ENCODE measurements around the gene SYT1. TPM values are rescaled to one million over a fixed set of nuclear protein-coding genes. Genes with fewer than 3 reads are reported as not detected.

SYT1 gene
- total RNA-seq, 6 donors from 2014 or later = 0.52 to 0.67 (median 0.59) TPM; not detected in 3

- no peaks in the 10 kb centered on the region for H3K36me3 ChIP-seq
- H3K27me3 ChIP-seq = no peaks in the 10 kb centered on the region
- no peak overlapping the region for H3K4me3 ChIP-seq
- ATAC-seq (ENCODE audit: low FRiP score in 2 of 2) (no peak), DNase-seq (no peak)
- no peaks in the 10 kb centered on the region for H3K4me1 ChIP-seq
- H3K27ac ChIP-seq = no peak overlapping the region
- TF ChIP-seq POLR2A (IDR thresholded peaks at IDR 0.05) (no peak), CTCF (IDR thresholded peaks at IDR 0.05) (no peak), EP300 (IDR thresholded peaks at IDR 0.05) (no peak), POLR2AphosphoS5 (IDR thresholded peaks at IDR 0.05) (no peak)
- 92 to 94% methylated on average over 2 of the region's 2 CpGs for WGBS, 2 donors
- no peaks in the 10 kb centered on the region for H3K9me3 ChIP-seq
Measured at GRCh38 chr12:79085106-79085682, 220.6 kb downstream of the SYT1 start.

DNA sequence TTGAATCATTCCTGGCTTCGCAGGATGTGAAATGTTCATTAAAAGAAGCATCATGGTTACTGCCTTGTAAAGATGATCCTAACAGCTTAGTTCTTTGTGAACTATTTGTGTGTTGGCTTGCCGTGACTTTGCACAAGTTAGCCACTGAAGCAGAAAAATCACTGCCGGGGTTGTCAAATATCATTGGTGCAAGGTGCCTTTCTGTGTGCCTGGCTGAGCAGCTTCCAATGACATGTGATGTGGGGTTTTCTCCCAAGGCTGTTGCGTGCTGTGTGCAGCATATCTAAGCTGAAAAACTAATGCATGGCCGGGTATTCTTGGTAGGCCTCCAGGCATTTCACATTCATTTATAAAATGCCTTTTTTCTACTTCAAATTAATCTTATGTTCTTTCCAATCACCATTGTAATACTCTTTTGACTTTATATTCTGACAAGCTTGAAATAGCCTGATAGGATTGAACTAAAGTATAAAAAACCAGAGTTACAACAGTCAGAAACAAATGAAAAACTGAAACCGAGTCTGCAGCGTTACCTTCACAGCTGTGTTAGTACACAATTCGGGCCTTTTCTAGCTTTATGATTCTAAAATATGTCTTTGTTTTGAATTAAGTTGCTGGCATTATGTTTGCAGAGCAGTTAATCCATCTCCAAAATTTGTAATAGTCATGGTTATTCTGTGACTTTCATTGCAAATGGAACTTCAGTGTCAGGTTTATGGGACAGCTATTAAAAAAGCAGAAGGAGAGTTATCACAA is 222.1 kb downstream of the SYT1 start:
- Histone ChIP-seq H3K27ac (no peak overlapping the region), H3K9me3 (no peaks in the 10 kb centered on the region), H3K4me1 (no peaks in the 10 kb centered on the region), H3K4me3 (no peak overlapping the region), H3K27me3 (no peaks in the 10 kb centered on the region), H3K36me3 (no peaks in the 10 kb centered on the region)
- TF ChIP-seq EP300 (IDR thresholded peaks at IDR 0.05) (no peak), POLR2AphosphoS5 (IDR thresholded peaks at IDR 0.05) (no peak), CTCF (IDR thresholded peaks at IDR 0.05) (no peak), POLR2A (IDR thresholded peaks at IDR 0.05) (no peak)
- ATAC-seq (ENCODE audit: low FRiP score in 2 of 2) = no peak
- no peak for DNase-seq
- WGBS, 2 donors = 81 to 92% methylated on average over 8 of the region's 8 CpGs

DNA sequence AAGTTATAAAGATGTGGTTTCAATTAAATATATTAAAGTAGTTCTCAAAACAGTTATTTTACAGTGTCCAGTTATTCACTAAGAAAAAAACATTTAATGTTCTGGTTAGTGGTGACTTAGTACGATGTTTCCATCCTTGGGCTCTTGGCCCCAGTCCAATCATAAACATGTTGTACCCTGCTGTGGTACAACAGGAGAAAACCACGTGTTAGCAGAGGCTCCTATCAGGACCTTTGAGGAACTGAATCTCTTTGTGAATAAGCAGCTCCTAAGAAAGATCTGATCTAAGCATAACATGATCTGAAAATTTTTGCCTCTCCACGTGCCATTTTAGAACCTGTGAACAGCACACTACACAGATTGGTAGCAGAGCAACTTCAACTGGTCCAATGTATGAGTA is 234.0 kb downstream of the SYT1 start:
- Histone ChIP-seq H3K4me3 (no peak overlapping the region), H3K36me3 (no peaks in the 10 kb centered on the region), H3K9me3 (no peaks in the 10 kb centered on the region), H3K4me1 (no peaks in the 10 kb centered on the region), H3K27me3 (no peaks in the 10 kb centered on the region), H3K27ac (no peak overlapping the region)
- ATAC-seq (ENCODE audit: low FRiP score in 2 of 2) (no peak), DNase-seq (no peak)
- TF ChIP-seq CTCF (IDR thresholded peaks at IDR 0.05) (no peak), POLR2AphosphoS5 (IDR thresholded peaks at IDR 0.05) (no peak), POLR2A (IDR thresholded peaks at IDR 0.05) (no peak), EP300 (IDR thresholded peaks at IDR 0.05) (no peak)
- 49 to 52% methylated on average over 3 of the region's 3 CpGs for WGBS, 2 donors

GRCh38 chr12:79108962-79109361 is 244.4 kb downstream of the SYT1 start:
- Histone ChIP-seq H3K4me3 (no peak overlapping the region), H3K27ac (no peak overlapping the region)

More at GRCh38 chr12:79108962-79109361, 244.4 kb downstream of the SYT1 start:
- no peaks in the 10 kb centered on the region for H3K9me3 ChIP-seq
- 95 to 96% methylated on average over 2 of the region's 2 CpGs for WGBS, 2 donors
- DNase-seq = no peak
- no peak for TF ChIP-seq POLR2A (IDR thresholded peaks at IDR 0.05)
- TF ChIP-seq CTCF (IDR thresholded peaks at IDR 0.05) = no peak
- no peak for TF ChIP-seq POLR2AphosphoS5 (IDR thresholded peaks at IDR 0.05)
- TF ChIP-seq EP300 (IDR thresholded peaks at IDR 0.05) = no peak
- ATAC-seq (ENCODE audit: low FRiP score in 2 of 2) = no peak
- H3K4me1 ChIP-seq = no peaks in the 10 kb centered on the region
- H3K27me3 ChIP-seq = no peaks in the 10 kb centered on the region
- H3K36me3 ChIP-seq = no peaks in the 10 kb centered on the region

All from upper lobe of left lung (tissue), 6 donors.